AG04449 (cell line): ENCODE results near the gene MYL12A.

Experiments
- CTCF ChIA-PET: fragments of 350-600 bp; formaldehyde crosslinking; extraction: SDS; loops from one replicate; lab custom pipeline; 2021; ENCODE audit warnings: antibody characterized with exemption; lab: Yijun Ruan, JAX
- POLR2A ChIA-PET: fragments of 400-600, 350-600 bp; formaldehyde crosslinking; extraction: SDS; loops from one replicate; lab custom pipeline; 2020; ENCODE audit warnings: antibody characterized with exemption, inconsistent platforms; lab: Yijun Ruan, JAX
- DNase-seq: peaks from one replicate; pipeline ENCODE4 v3.0.0-alpha.2; 2010; ENCODE audit warnings: low read depth, low spot score
- H3K4me3 ChIP-seq: 2 replicates; pipeline ENCODE4 v1.5.1; 2011; ENCODE audit warnings: low read depth, mild to moderate bottlenecking, control low read depth, low read length
- CTCF ChIP-seq: IDR thresholded peaks from one replicate; pipeline ENCODE4 v1.5.1; 2011; ENCODE audit warnings: mild to moderate bottlenecking, moderate library complexity, low read length, control low read depth, inconsistent platforms; ENCODE audit not compliant: insufficient read depth; ENCODE audit errors: missing control alignments

Gene MYL12A

DNA sequence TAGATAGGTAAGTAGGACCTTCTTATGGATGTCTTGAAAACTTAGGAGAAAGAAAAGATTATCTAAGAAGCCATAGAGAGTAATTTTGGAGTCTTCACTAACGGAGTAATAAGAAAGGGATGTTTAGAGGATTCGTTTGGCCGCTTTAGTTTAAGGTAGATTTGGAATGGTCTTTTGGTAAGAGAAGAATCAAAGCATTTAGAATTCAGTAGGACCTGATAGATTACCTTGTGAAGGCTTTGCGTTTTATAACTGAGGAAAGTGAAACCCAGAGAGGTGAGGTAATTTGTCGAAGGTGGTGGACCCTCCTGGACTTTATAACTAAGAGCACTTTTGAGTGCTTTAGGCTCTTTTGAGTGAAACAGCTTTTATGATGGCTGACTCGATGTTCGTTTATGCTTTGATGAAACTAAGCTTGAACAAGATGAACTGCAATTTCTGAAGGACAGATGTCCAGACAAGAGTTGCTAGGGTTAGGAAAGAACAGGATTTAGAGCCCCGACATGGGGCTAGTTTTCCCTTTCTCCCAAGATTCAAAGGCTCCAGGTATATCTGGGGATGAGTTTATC, 15.6 kb downstream of the MYL12A start:
- CTCF ChIA-PET, result interaction anchor here (0.6 to 2.0 kb wide), 2 partner anchors 19 to 403 kb away, joined by 3 to 7 read pairs; no protein-coding TSS in a partner anchor
- TF ChIP-seq CTCF, result no peak

DNA sequence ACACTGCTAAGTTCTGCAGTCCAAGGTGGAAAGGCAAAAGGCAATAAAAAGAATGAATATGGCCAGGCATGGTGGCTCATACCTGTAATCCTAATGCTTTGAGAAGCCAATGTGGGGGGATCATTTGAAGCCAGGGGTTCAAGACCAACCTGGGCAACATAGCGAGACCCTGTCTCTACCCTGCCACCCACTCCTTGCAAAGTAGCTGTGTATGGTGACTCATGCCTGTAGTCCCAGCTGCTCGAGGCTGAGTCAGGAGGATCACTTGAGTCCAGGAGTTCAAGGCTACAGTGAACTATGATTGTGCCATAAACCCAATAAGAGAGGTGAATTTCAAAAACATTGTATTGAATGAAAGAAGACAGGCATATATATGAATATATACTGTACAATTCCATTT, 16.8 kb downstream of the MYL12A start:
- no peak for TF ChIP-seq CTCF
- ChIA-PET POLR2A (interaction anchor here (0.6 to 3.2 kb wide), 3 partner anchors 17 to 330 kb away, joined by 3 to 16 read pairs (median 3); partner anchors contain the start of gene MYL12A), CTCF (interaction anchor here (1.4 to 2.0 kb wide), 2 partner anchors 19 to 402 kb away, joined by 6 to 7 read pairs; no protein-coding TSS in a partner anchor)
- H3K4me3 ChIP-seq, result peak overlapping the region; percentile 20
- no peak for DNase-seq

More for the DNA sequence above, 15.6 kb downstream of the MYL12A start:
- peak overlapping the region; percentile 90 for H3K4me3 ChIP-seq
- no peak for DNase-seq
- POLR2A ChIA-PET, result interaction anchor here (0.5 to 3.2 kb wide), 3 partner anchors 12 to 277 kb away, joined by 3 to 16 read pairs (median 5); partner anchors contain the start of gene MYL12A

- no peak for DNase-seq
- no peak overlapping the region; the same call in 1 of the 2 replicates for H3K4me3 ChIP-seq
- TF ChIP-seq CTCF, result no peak
- ChIA-PET POLR2A (interaction anchor here (0.6 to 3.2 kb wide), 3 partner anchors 15 to 637 kb away, joined by 3 to 16 read pairs (median 5); partner anchors contain the start of gene MYL12A), CTCF (interaction anchor here (1.5 kb wide), 1 partner anchor 401 kb away, joined by 6 read pairs; no protein-coding TSS in a partner anchor)
Measured at GRCh38 chr18:3265564-3266033, 18.0 kb downstream of the MYL12A start.

GRCh38 chr18:3266062-3266608, 18.5 kb downstream of the MYL12A start:
- POLR2A ChIA-PET, result interaction anchor here (0.6 to 3.2 kb wide), 3 partner anchors 15 to 637 kb away, joined by 3 to 16 read pairs (median 5); partner anchors contain the start of gene MYL12A
- CTCF ChIA-PET, result interaction anchor here (1.5 kb wide), 1 partner anchor 400 kb away, joined by 6 read pairs; no protein-coding TSS in a partner anchor
- no peak for DNase-seq
- TF ChIP-seq CTCF, result no peak
- H3K4me3 ChIP-seq, result no peak overlapping the region

DNA sequence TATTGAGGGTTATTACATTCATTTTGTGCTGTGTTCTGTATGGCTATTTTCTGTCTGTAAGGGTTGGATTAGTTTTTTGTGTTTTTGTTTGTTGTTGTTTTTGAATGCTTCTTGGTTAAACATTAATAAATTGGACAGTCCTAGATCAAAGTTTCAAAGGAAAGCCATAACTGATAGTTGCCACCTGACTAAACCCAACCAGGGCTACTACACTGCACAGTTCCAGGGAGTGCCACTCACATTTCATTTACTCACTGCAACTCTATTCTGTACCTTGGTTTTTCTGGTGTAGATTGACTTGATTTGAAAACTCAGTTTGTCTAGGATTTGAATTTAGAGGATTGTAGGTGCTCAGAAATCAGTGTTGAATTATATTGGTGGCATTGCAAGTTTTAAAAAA, 20.7 kb downstream of the MYL12A start:
- CTCF ChIA-PET, result no interaction called here
- POLR2A ChIA-PET, result no interaction called here
- TF ChIP-seq CTCF, result no peak
- no peak overlapping the region for H3K4me3 ChIP-seq
- DNase-seq, result no peak
